GM21723 (cell line): ENCODE measurements around the gene ST6GAL2.

Experiments
- ATAC-seq: cut with Tn5 transposase; IDR thresholded peaks from one replicate; pipeline ENCODE4 v1.9.1; 2021; ENCODE audit warnings: mild to moderate bottlenecking, moderate library complexity; ENCODE audit not compliant: unreplicated experiment

ST6GAL2 gene

DNA sequence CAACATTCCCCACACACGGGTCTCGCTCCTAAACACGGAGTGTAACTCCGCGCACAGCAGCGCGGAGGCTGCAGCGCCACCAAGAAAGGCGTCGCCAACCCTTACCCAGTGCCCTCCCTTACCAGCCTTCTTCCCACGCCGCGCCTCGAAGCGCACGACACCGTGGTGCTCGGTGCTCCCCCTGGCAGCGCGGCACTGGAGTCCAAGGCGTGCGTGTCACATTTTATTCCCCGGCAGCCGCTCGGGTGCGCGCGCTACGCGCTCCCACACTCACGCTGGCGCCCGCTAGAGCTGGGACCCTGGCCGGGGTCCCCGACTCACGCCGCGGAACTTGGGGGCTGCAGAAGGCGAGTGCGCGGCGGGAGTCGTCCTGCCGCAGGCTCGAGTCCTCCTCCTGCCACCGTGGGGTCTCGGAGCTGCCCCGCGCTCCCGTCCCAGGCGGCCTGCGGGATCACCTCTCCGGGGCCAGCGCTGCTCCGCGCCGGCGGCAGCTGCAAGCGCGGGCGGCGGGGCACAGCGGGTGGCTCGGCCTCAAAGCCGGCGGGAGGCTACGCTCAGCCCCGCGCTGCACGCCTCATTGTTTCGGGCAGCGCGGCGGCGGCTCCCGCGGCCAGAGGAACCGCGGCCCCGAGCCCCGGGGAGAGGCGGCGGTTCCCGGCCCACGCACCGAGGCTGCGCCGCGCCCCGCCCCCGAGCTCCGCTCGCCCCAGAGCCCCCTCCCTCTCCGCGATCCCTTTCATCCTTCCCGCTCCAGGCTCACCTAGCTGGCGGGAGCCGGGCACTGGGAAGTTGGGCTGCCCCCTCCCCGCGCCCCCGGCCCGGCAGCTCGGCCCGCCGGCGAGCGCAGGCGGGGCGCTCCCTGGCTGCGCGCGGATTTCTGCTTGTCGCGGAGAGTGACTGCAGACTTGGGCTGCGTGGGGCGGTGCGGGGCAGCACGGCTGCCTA lies at the start of gene ST6GAL2:
Gene ST6GAL2, minus strand, starts transcription at position 197 of the 945 bp plus-strand sequence. CDS start 42,190 bp downstream, outside the sequence.
- ATAC-seq: no peak

DNA sequence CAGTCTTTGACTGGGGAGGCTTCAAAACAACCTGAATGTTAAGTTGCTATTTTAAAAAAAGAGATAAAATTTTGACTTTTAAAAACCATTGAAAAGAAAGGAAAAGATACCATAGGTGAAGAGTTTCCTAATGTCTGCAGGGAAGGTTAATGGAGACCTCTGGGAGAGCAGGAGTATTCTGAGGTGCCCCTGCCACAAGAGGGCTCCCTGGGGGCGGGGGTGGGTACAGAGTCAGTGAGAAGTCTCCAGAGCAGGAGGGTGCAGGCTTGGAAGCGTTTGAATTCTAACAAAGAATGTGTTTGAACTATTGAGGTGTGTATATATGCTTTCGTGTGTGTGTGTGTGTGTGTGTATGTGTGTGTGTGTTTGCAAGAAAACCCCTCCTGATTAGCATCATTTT lies 46.7 kb upstream of the ST6GAL2 start:
- no peak for ATAC-seq

GRCh38 chr2:106931717-106932335 lies 45.9 kb upstream of the ST6GAL2 start:
- ATAC-seq: no peak

- no peak for ATAC-seq
Observed at GRCh38 chr2:106921451-106921850, 35.5 kb upstream of the ST6GAL2 start.

DNA sequence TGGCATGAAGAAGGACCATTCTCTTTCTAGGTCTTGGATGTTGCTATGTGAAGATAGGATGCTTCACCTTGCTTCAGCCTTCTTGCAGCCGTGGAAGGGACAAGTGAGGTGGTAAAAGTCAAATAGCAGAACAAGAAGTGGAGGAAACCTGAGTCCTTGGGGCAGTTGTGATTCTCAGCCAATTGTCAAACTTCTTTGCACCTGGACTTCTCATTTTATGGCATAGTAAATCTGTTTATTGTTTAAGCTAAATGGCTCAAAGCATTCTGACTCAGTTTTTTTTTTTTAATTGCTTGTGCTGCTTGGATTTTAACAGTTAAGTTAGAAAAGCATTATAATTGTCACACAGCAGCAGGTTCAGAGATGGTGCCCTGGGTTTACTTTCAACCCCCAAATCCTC lies 33.0 kb upstream of the ST6GAL2 start:
- ATAC-seq: no peak

DNA sequence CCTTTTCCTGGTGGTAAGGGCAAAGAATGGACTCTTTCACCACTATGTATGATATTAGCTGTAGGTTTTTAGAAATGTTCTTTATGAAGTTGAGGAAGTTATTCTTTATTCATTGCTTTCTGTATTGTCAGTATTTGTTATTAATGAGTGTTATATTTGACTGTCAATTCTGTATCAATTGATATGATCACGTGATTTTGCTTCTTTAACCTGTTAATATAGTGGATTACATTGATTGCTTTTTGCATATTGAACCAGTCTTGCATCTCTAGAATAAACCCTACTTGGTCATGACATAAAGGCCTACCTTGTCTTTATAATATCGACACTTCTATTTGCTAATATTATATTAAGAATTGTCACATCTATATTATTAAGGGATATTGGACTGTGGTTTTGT lies 18.3 kb upstream of the ST6GAL2 start:
- no peak for ATAC-seq

- ATAC-seq: no peak
Observed at GRCh38 chr2:106899786-106900530, 14.0 kb upstream of the ST6GAL2 start.

GRCh38 chr2:106894545-106894944 lies 8.6 kb upstream of the ST6GAL2 start:
- ATAC-seq: no peak

DNA sequence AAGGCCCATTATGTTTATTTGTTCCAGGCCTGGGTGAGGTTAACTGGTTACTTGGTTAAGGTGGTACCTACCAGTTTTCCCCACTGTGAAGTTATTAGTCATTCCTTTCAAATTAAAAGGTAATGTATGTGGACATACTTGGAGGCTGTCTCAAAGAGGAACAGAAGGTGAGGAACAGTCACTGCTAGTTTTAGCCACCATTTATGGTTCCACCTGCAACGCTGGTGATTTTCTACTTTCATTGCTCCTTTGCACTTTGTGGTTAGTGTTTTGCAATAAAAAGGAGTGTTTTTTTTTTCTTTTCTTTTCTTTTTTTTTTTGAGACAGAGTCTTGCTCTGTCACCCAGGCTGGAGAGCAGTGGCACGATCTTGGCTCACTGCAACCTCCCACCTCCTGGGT lies 6.1 kb upstream of the ST6GAL2 start:
- ATAC-seq: no peak

DNA sequence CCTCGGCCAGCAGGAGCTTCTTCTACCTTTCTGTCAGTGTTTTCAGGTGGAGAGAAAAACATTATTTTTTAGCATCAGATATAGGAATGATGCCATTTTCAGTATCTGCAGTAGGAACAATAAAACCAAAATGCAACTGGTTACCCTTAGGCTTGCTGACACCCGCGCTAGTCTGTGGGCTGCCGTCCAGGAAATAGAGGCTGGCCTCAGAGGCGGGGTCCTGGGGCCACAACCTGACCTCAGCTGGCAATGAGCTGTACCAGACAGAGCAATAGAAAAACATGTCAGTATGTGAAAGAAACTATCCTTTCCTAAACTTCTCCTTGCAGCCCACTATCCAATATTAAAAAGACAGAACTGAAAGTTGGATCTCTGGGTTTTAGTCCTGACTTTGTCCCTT lies 4.6 kb upstream of the ST6GAL2 start:
- no peak for ATAC-seq

GRCh38 chr2:106886916-106887758 lies 1.2 kb upstream of the ST6GAL2 start:
- ATAC-seq: no peak

- no peak for ATAC-seq
Observed at GRCh38 chr2:106885329-106885728, 638 bp downstream of the ST6GAL2 start.

GRCh38 chr2:106882673-106883072 lies 3.3 kb downstream of the ST6GAL2 start:
- no peak for ATAC-seq

DNA sequence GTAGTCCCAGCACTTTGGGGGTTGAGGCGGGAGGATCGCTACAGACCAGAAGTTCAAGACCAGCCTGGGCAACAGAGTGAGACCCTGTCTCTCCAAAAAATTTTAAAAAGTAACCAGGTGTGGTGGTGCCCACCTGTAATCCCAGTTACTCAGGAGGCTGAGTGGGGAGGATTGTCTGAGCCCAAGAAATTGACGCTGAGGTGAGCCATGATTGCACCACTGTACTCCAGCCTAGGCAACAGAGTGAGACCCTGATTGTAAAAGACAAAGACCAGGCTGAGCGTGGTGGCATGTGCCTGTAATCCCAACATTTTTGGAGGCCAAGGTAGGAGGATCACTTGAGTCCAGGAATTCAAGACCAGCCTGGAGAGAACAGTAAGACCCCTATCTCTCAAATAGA lies 7.8 kb downstream of the ST6GAL2 start:
- ATAC-seq: no peak

- no peak for ATAC-seq
Observed at GRCh38 chr2:106876699-106877098, 9.3 kb downstream of the ST6GAL2 start.

DNA sequence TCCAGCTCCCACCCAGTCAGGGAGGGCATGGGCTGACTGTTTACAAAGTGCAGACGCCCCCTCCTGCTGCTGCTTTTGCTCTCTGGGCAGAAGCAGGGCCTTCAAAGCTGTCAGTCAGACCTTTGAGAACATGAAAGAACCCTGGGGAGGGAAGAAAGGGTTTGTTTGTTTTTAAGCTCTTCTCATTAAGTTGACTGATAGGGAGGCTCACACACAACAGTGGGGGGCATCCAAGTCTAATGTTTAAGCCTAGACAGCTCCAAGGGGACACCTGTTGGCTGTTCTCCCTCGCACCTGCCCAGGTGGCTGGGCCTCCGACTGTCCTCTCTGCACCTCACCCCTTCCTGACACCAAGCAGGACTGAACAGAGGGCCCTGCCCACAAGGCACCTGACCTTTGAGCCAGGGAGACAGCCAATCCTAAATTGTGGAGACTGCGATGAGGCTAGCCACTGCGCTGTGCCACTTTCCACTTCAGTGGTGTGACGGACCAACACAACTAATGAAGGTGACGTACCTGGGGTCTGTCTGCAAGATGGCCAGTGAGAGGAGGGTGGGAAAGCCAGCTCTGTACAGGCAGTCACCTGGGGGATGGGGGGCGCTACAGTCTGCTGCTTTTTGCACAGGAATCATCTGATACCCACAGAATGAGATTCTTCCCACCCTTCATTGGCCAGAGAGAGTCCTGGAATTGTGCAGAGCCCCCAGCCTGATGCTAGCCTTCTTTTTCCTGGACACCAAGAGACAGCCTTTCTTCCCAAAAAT lies 16.3 kb downstream of the ST6GAL2 start:
- no peak for ATAC-seq

DNA sequence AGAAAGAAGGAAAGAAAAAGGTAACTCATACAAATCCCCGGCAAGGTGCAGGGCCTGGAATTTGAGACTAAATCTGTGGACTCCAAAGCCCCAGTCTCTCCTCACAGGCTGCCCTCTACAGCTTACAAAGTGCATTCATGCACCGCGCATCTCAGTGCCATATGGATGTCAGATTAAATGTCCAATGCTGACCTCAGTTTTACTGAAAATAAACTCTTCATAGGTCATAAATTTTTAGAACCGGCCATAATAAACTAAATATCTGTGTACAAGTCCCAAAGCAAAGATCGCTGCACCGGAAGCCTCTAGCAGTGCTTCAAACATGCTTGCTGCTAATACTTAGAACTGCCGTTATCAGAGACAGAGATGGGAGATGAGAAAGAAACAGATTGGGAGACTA lies 17.7 kb downstream of the ST6GAL2 start:
- no peak for ATAC-seq

DNA sequence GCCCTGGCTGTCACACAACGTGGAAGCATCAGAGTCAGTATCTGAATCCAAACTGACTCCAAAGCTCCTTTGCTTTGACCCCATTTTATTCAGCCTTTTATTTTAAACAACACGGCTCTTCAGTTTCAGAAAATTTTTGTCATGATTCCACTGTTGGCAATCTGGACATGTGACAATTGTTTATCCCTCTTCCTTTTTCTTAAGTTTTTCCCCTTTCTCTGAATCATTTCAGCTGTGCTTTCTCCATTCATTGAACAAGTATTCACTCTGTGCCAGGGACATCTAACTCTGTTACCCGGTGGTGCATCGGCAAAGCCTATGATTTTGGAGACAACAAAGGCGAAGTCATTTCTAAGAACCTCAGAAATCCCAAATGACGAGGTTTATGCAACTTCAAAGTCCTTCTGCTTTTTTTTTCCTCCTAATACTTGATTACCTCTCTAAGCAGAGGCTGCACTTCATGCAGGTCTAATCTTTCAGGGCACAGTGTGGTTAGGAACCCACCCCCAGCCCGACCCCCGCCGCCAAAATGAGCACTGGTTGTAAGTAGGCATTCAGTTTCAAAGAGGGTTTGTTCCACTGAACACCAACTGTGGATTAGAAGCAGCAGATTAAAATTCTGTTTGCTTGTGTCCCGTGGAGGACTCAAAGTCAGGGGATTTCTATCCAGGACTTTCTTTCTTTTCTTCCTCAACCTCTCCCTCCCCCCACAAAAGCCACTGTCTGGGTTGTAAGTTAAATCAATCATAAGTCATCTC lies 18.6 kb downstream of the ST6GAL2 start:
- no peak for ATAC-seq

DNA sequence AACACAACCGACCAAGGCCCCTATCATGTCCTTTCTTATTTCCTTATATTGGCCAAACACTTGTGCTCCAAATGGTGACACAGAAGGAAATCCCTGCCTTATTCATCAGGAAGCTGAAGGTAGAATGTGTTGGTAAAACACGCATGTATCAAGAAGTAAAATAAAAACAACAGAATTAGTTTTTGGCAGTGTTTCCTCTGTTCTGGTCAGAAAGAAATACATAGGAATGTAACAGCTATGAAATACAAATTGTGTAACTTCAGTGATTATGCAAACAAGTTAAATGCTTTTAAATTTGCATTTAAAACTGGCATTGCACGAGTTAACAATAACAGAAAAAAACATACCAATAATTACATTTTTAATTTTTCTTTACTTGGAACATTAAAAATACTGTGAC lies 19.3 kb downstream of the ST6GAL2 start:
- ATAC-seq: no peak
